Calu3 (cell line): ENCODE data around the gene KLHL29. TPM values are rescaled to one million over a fixed set of nuclear protein-coding genes. Genes with fewer than 3 reads are reported as not detected.

Experiments
- BruUV-seq: library from RNA; stranded (reverse); fragments of 400-500 nt; replicated peaks from 2 replicates; lab custom pipeline; 2021; lab: Mats Ljungman, UMichigan
- CTCF ChIA-PET: fragments of 300-600 bp; sonication (Branson Sonifier 250); formaldehyde crosslinking; loops from one replicate; lab custom pipeline; 2022; ENCODE audit warnings: antibody characterized with exemption; lab: Charles Lee
- DNase-seq: peaks from one replicate; pipeline ENCODE4 v3.0.0; 2022
- H3K27ac Mint-ChIP-seq: one replicate; pipeline ENCODE4 v1.8.0; 2022; ENCODE audit warnings: mixed read lengths; ENCODE audit not compliant: unreplicated experiment
- H3K27me3 Mint-ChIP-seq: one replicate; pipeline ENCODE4 v1.8.0; 2022; ENCODE audit warnings: mixed read lengths; ENCODE audit not compliant: unreplicated experiment
- H3K36me3 Mint-ChIP-seq: one replicate; pipeline ENCODE4 v1.8.0; 2022; ENCODE audit warnings: mild to moderate bottlenecking, moderate library complexity, mixed read lengths; ENCODE audit not compliant: insufficient read depth, unreplicated experiment
- H3K4me1 Mint-ChIP-seq: one replicate; pipeline ENCODE4 v1.8.0; 2022; ENCODE audit warnings: mild to moderate bottlenecking, low read depth, mixed read lengths; ENCODE audit not compliant: unreplicated experiment
- H3K4me3 Mint-ChIP-seq: one replicate; pipeline ENCODE4 v1.8.0; 2022; ENCODE audit warnings: mild to moderate bottlenecking, low read depth, moderate library complexity, mixed read lengths; ENCODE audit not compliant: unreplicated experiment
- H3K9me3 Mint-ChIP-seq: one replicate; pipeline ENCODE4 v1.8.0; 2022; ENCODE audit warnings: low read depth, mixed read lengths; ENCODE audit not compliant: unreplicated experiment
- CTCF ChIP-seq: fragments of 200-600 bp; IDR thresholded peaks from one replicate; pipeline ENCODE4 v1.8.0; 2022; ENCODE audit warnings: antibody characterized with exemption; ENCODE audit not compliant: unreplicated experiment
- intact Hi-C: fragments of 100-400 bp; cut with micrococcal nuclease; formaldehyde crosslinking; loops from one replicate; pipeline ENCODE4 v1.10.0; 2022; ENCODE audit not compliant: unreplicated experiment
- total RNA-seq: library from RNA; stranded (reverse); gene quantifications from 2 replicates; pipeline ENCODE4 v1.2.3, GENCODE V29; 2022

KLHL29 gene
- total RNA-seq, 1 experiment from 2014 or later, result 11.9 TPM

- no peaks in the 10 kb centered on the region for H3K36me3 Mint-ChIP-seq
- no peak overlapping the region for H3K27ac Mint-ChIP-seq
- H3K27me3 Mint-ChIP-seq, result no peaks in the 10 kb centered on the region
- intact Hi-C loops, result no loop called here
- H3K9me3 Mint-ChIP-seq, result no peaks in the 10 kb centered on the region
- no peak for DNase-seq
- CTCF ChIA-PET, result no interaction called here
- TF ChIP-seq CTCF, result no peak
- no TSS peak for BruUV-seq
- no peak overlapping the region for H3K4me3 Mint-ChIP-seq
- peaks cover 8% of the 10 kb centered on the region for H3K4me1 Mint-ChIP-seq
Observed at GRCh38 chr2:23449831-23450331, 64.9 kb downstream of the KLHL29 start.

- Mint-ChIP-seq H3K36me3 (no peaks in the 10 kb centered on the region), H3K27me3 (no peaks in the 10 kb centered on the region), H3K4me1 (no peaks in the 10 kb centered on the region), H3K4me3 (no peak overlapping the region), H3K27ac (no peak overlapping the region), H3K9me3 (no peaks in the 10 kb centered on the region)
- DNase-seq, result no peak
- BruUV-seq, result no TSS peak
- no peak for TF ChIP-seq CTCF
- CTCF ChIA-PET, result interaction anchor here (0.7 kb wide), 1 partner anchor 16 kb away, joined by 3 read pairs; no protein-coding TSS in a partner anchor
- intact Hi-C loops, result no loop called here
Observed at GRCh38 chr2:23452372-23452771, 67.4 kb downstream of the KLHL29 start.

GRCh38 chr2:23452853-23453420 is 68.0 kb downstream of the KLHL29 start:
- Mint-ChIP-seq H3K4me1 (no peaks in the 10 kb centered on the region), H3K36me3 (no peaks in the 10 kb centered on the region), H3K27ac (no peak overlapping the region), H3K27me3 (no peaks in the 10 kb centered on the region), H3K4me3 (no peak overlapping the region), H3K9me3 (no peaks in the 10 kb centered on the region)
- CTCF ChIA-PET, result interaction anchor here (0.7 kb wide), 1 partner anchor 17 kb away, joined by 3 read pairs; no protein-coding TSS in a partner anchor
- no peak for TF ChIP-seq CTCF
- BruUV-seq, result no TSS peak
- intact Hi-C loops, result no loop called here
- no peak for DNase-seq

- intact Hi-C loops, result no loop called here
- Mint-ChIP-seq H3K36me3 (no peaks in the 10 kb centered on the region), H3K4me1 (no peaks in the 10 kb centered on the region), H3K27ac (no peak overlapping the region), H3K9me3 (no peaks in the 10 kb centered on the region), H3K27me3 (no peaks in the 10 kb centered on the region), H3K4me3 (no peak overlapping the region)
- TF ChIP-seq CTCF, result no peak
- no peak for DNase-seq
- CTCF ChIA-PET, result no interaction called here
- BruUV-seq, result no TSS peak
Observed at GRCh38 chr2:23453432-23453831, 68.5 kb downstream of the KLHL29 start.
